Measurements from ENCODE around the gene RBM38.

- TF ChIP-seq CTCF (IDR thresholded peaks at IDR 0.05) (peak; percentile 87), ZFX (IDR thresholded peaks at IDR 0.05; ENCODE audit: borderline replicate concordance) (no peak)
Observed at GRCh38 chr20:57346477-57346876, 44.7 kb upstream of the RBM38 start.

Data from 22Rv1 (cell line).